Breast epithelium (tissue), 3 donors: ENCODE data around the gene WWP2.

Experiments used
- POLR2A ChIP-seq: fragments of 450-650 bp; IDR thresholded peaks from one replicate; pipeline ENCODE4 v1.6.1; 2016; ENCODE audit warnings: antibody characterized with exemption, mild to moderate bottlenecking, moderate library complexity
- TF ChIP-seq, protein P1 (sequence below), 3 donors: fragments of 450-650 bp; IDR thresholded peaks; one replicate each; pipeline ENCODE4 v1.5.1; 2016 to 2017; ENCODE audit warnings: antibody characterized with exemption in 3 of 3, mild to moderate bottlenecking in 3 of 3, moderate library complexity in 3 of 3

GRCh38 chr16:69938981-69939820 is 177.1 kb downstream of the WWP2 start:
- TF ChIP-seq POLR2A = no peak
- TF ChIP-seq, protein P1, sequence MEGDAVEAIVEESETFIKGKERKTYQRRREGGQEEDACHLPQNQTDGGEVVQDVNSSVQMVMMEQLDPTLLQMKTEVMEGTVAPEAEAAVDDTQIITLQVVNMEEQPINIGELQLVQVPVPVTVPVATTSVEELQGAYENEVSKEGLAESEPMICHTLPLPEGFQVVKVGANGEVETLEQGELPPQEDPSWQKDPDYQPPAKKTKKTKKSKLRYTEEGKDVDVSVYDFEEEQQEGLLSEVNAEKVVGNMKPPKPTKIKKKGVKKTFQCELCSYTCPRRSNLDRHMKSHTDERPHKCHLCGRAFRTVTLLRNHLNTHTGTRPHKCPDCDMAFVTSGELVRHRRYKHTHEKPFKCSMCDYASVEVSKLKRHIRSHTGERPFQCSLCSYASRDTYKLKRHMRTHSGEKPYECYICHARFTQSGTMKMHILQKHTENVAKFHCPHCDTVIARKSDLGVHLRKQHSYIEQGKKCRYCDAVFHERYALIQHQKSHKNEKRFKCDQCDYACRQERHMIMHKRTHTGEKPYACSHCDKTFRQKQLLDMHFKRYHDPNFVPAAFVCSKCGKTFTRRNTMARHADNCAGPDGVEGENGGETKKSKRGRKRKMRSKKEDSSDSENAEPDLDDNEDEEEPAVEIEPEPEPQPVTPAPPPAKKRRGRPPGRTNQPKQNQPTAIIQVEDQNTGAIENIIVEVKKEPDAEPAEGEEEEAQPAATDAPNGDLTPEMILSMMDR (IDR thresholded peaks at IDR 0.05) = no peak
